G401 (cell line): ENCODE measurements around the gene ALKBH4. TPM values are rescaled to one million over a fixed set of nuclear protein-coding genes. Genes with fewer than 3 reads are reported as not detected.
"Not testable (repeated sequence)": the region's sequence is repeated elsewhere in the genome, so short reads cannot be mapped to it uniquely, and the experiment has no call there.

ENCODE experiments used
- DNase-seq: peaks from one replicate; pipeline ENCODE4 v3.0.0-alpha.2; 2015; ENCODE audit warnings: low spot score
- in situ Hi-C: cut with HindIII; loops from 2 replicates; pipeline ENCODE4 v1.10.0; 2016; ENCODE audit warnings: low sequenced_read_pairs, mixed read lengths
- total RNA-seq: library from RNA; depleted of rRNA; stranded (reverse); fragments of >200 nt; shearing (Covaris generic); gene quantifications from 2 replicates; pipeline ENCODE4 v1.2.3, GENCODE V29; 2014; rRNA removed

The ALKBH4 gene, protein sequence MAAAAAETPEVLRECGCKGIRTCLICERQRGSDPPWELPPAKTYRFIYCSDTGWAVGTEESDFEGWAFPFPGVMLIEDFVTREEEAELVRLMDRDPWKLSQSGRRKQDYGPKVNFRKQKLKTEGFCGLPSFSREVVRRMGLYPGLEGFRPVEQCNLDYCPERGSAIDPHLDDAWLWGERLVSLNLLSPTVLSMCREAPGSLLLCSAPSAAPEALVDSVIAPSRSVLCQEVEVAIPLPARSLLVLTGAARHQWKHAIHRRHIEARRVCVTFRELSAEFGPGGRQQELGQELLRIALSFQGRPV
- 35.9 and 73.3 TPM in 2 replicates for total RNA-seq

DNA sequence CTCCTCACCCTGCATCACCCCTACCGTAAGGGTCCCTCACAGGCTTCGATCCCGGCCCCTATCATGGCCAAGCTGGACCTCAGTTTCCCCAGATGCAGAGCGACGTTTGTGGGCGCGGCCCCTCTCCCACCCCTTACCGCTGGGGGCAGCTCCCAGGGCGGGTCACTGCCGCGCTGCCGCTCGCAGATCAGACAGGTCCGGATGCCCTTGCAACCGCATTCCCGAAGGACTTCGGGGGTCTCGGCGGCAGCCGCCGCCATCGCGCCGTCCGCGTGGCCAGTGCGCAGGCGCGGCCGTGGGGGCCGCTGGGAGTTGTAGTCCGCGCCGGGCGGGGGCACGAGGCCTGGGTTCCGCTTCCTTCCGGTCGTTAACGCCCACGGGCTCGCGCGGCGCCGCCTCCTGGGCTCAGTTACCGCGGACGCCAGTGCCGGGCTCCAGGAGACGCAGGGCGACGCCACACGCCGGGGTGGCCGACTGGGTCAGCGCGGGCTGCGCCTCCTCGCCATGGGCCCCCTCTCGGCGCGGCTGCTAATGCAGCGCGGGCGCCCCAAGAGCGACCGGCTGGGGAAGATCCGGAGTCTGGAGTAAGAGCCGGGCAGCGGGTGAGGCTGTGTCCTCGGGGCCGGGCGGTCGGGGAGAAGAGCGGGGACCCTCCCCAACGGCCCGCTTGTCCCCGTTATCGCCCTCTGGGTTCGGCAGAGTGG is at the start of gene ALKBH4, which contains the start of gene LRWD1:
TSS of gene ALKBH4 (minus strand) at position 287 of the 704 bp plus-strand sequence. CDS start at position 260, 27 bp downstream.
TSS of gene LRWD1 (plus strand) at position 408 of the 704 bp plus-strand sequence. CDS start at position 505, 97 bp downstream.
- in situ Hi-C loops = no loop called here
- DNase-seq = peak; percentile 86

DNA sequence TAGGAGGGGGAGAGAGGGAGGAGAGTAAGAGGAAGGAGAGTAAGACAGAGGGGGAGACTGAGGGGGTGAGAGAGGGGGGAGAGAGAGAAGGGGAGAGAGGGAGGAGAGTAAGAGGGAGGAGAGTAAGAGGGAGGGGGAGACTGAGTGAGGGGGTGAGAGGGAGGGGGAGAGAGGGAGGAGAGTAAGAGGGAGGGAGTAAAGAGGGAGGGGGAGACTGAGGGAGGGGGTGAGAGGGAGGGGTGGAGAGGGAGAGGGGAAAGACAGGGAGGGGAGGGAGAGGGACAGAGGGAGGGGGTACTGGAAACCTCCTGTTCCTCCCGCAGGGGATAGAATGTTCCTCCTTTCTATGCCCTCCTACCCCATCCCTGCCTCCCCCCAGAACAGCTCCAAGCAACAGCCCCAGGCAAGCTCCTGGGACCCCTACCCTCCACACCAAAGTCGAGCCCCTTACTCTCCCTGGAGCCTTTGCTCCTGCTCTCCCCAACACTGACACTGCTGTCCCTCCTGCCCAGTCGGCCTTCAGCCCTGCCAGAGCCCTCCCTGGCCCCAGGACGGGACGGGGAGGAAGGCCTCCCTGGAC is 48.1 kb upstream of the ALKBH4 start:
- in situ Hi-C loops = not testable (repeated sequence)

DNA sequence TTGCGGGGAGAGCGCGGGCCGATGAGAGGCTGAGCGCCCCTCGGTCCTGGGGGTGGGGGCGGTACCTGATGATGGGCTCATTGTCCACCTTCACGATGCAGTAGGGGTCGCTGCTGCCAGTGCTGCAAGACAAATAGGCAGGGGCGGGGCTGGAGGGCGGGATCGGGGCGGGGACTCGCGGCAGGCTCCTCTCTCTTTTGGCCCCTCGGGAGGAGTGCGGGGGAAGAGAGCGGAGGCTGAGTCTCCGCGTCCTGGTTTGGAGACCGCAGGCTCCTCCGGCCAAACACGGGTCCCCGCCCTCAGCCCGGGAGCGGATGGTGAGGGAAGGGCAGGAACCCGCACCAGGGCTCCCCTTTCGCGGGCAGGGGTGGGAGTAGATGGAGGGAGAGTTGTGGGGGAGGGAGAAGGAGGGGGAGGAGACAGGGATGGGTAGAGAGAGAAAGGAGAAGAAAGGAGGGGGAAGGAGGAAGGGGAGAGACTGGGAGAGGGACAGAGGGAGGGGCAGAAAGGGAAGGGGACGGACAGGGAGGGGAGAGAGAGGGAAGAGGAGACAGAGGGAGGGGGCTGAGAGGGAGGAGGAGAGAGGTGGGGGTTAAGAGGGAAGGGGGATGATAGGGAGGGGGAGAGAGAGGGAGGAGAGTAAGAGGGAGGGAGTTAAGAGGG is 47.3 kb upstream of the ALKBH4 start:
- in situ Hi-C loops, DNase-seq: not testable (repeated sequence)

More for the DNA sequence above, 48.1 kb upstream of the ALKBH4 start:
- DNase-seq = peak; percentile 68

DNA sequence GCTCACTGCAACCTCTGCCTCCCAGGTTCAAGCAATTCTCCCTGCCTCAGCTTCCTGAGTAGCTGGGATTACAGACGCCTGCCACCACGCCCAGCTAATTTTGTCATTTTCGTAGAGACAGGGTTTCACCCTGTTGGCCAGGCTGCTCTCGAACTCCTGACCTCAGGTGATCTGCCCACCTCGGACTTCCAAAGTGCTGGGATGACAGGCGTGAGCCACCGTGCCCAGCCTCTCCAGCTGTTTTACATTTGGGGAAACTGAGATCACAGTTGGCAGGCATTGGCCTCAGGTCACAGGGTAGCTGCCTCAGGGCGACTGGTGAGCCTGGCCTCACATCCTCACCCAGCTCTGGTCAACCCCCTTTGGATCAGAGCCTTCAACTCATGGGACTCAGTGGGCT is 45.9 kb upstream of the ALKBH4 start:
- DNase-seq, in situ Hi-C loops: not testable (repeated sequence)

DNA sequence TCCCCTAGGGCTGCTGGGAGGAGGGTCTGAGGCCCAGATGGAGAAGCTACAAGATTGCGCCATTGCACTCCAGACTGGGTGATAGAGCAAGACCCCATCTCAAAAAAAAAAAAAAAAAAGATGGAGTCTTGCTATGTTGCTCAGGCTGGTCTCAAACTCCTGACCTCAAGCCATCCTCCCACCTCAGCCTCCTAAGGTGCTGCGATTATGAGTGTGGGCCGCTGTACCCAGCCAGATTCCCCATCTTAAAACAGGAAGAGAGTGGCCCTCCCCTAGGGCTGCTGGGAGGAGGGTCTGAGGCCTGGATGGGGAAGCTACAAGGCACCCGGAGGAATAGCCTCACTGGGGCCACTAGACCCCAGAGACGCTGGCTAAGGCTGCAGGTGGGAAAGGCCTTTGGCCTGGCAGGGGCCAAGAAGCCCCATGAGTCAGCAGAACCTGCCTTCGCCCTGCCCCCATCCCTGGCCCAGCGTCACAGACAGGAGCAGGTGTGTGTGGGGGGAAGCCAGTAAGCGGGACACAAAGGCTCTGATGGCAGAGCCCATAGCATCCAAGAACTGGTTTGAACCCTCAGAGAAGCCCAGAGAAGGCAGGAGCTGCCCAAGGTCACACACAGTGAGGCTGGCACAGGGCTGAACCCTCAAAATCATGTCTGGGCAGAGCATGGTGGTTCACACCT is 42.9 kb upstream of the ALKBH4 start:
- DNase-seq, in situ Hi-C loops: not testable (repeated sequence)

DNA sequence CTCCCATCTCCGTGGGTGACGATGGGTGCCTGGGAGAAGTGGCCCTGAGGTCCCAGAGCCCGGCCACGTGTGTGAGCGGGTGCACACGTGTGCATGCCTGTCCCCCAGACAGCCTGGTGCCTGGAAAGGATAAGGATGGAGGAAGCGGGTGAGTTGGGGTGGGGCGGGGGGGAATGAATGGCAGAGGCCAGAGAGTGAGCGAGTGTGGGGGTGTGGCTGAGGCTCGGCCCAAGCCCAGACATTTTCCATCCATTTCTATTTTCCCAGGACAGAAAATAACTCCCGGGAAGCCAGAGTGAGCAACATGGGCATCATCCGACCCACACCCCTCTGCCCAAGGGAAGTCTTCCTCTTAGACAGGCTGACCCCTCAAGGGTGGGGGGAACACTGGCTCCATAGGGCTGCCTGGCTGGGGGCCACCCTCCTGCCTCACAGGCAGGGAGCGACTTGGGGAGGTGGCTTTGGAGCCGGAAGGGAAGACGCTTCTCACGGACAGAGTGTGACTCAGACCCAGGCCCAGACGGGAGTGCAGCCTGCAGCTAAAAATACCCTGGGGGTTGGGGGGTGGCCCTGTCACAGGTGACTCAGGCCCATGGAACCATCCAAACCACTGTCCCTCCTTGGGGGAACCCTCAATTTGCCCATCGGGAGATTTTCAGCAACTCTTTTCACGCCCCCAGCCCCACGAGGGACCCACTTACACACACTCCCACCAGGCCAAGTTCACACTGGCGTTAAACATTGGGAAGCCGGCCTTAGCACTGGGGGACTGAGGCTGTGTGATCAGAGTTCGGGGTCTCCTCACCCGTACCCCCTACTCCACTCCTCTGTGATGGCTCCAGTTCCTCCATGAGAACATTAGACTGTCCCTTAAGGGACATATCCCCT is 40.9 kb upstream of the ALKBH4 start:
- in situ Hi-C loops, DNase-seq: not testable (repeated sequence)

DNA sequence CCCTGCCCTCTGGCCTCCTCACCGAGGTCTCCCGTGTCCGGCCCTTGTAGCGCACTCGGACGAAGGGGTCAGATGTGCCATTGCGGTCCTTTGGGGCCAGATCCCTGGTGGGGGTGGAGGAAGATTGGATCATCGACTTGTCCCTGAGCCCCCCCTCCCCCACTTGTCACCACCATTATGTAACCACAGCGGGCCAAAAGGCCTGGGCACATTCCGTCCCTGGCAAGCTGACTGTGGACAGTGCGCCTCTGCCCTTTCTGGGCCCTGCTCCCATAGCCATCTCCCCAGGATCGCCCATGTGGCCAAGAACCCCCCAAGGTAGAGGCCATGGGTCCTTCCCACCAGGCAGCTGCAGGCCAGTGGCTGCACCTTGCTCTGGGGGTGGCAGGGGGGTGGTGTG is 38.5 kb upstream of the ALKBH4 start:
- DNase-seq, in situ Hi-C loops: not testable (repeated sequence)

DNA sequence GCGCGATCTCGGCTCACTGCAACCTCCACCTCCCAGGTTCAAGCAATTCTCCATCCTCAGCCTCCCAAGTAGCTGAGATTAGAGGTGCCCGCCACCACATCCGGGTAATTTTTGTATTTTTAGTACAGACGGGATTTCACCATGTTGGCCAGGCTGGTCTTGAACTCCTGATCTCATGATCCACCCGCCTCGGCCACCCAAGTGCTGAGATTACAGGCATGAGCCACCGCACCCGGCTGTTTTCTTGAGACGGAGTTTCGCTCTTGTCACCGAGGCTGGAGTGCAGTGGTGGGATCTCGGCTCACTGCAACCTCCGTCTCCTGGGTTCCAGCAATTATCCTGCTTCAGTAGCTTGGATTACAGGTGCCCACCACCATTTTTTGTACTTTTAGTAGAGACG is 33.7 kb upstream of the ALKBH4 start:
- DNase-seq, in situ Hi-C loops: not testable (repeated sequence)

DNA sequence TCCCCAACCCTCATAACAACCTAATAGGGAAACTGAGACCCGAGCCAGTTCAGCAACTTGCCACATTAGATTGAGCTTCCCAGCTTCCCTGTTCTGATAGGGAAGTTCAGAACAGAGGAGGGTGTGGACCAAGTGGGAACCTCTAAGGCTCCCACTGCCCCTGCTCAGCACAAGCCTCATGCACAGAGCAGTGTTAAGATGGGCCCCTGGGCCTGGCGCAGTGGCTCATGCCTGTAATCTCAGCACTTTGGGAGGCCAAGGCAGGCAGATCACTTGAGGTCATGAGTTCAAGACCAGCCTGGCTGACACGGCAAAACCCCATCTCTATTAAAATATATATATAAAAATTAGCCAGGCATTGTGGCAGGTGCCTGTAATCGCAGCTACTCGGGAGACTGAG is 32.6 kb upstream of the ALKBH4 start:
- DNase-seq, in situ Hi-C loops: not testable (repeated sequence)

DNA sequence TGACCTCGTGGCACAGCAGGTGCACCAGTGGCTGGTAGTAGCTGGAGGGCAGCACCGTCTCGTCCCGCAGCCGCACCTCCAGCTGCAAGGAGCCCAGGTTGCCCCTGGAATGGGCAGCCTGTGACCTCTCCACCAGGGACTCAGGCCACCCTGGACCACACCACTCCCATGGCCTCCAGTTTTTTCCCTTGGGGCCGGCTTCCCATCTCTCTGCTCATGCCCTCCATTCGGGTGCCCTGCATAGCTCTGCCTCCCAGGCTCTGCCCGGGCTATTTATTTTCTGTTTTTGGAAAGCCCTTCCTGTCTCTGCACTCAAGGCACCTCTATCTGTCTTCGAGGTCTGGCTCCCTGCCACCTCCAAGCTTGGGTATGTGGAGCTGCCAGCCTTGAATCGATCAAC is 32.2 kb upstream of the ALKBH4 start:
- DNase-seq, in situ Hi-C loops: not testable (repeated sequence)

DNA sequence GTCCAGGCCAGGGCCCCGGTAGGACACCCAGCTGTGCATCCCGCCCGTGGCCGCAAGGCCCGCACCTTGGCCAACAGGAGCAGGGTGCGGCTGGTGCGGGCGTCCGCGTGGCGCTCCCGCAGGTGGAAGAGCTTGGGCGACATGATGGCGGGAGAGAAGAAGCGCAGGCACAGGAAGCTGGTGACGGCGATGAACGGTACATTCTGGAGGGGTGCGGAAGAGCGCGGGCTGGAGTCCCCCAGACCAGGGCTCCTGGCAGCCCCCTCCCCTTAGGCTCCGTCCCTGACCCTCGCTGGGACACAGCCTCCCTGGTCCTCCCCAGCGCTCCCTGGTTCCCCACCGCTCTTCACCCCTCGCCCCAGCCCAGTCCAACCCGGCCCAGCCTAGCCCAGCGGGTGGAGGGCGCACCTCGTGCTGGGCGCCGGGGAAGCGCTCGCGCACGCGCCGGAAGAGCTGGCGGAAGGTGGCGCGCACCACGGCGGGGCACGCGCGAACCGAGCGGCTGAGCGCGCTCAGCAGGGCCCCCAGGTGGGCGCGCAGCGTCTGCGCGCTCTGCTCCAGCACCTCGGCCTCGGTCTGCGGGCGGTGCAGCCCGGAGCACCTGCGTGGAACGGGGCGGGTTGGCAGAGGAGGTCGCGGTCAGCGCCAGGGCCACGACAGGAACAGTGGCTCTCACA is 29.9 kb upstream of the ALKBH4 start:
- in situ Hi-C loops, DNase-seq: not testable (repeated sequence)

DNA sequence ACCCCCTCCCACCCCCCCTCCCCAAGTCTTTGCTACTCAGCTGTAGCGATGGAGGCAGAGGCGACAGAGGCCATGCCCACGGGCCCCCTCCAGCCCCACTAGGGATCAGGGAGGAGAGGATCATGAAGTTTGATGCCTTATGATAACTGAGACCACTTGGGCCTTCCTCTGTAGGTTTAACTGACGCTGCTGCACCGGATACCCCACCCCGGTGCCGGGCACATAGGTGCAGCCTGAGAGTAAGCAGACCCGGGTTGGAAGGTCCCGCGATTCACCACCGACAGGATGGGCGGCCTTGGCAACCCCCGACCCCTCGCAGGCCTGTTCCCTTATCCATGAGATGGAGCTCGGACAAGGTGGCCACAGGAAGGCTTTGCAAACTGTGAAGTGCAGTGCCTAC is 29.4 kb upstream of the ALKBH4 start:
- in situ Hi-C loops, DNase-seq: not testable (repeated sequence)

DNA sequence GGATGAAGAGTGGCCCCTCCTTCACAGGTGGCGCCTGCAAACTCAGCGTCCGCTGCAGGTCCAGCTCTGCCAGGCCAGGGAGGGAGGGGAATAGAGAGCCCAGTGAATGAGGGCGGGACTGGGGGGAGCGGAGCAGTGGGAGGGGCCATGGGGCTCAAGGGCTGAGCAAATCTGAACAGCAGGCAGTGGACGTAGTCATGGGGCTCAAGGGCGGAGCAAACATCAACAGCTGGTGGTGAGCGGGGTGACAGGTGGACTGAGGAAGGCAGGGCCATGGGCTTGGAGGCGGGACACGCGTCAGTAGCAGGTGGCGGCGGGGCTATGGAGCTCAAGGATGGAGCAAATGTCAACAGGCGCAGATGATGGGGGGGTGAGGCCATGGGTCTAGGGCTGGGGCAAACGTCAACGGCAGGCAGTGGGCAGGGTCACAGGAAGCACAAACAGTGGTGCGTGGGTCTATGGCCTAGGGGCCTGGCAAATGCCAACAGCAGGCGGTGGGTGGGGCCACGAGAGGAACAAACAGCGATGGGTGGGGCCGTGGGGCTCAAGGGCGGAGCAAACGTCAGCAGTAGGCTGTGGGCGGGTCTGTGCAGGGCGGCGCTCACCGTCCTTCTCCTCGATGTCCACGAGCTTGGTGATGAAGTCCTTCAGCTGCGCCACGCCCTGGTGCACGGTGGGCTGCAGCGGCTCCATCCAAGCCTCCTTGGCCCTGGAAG is 28.7 kb upstream of the ALKBH4 start:
- DNase-seq, in situ Hi-C loops: not testable (repeated sequence)

DNA sequence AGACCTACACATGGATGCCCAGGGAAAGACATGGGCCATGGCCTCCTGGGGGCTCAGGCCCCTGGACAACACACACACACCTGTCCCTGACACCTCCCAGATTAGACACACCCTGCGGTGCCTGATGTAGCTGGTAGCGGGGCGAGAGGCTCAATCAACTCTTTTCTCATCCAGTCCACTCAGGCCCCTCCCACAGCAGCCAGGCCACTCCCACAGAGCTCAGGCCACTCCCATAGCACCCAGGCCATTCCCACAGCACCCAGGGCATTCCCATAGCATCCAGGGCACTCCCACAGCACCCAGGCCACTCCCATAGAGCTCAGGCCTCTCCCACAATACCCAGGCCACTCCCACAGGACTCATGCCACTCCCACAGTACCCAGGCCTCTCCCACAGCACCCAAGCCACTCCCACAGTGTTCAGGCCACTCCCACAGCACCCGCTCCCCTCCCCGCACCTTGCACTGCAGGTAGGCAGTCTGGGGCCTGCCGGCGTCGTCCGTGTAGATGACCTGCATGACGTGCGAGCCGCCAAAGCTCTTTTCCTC is 25.9 kb upstream of the ALKBH4 start:
- in situ Hi-C loops, DNase-seq: not testable (repeated sequence)

DNA sequence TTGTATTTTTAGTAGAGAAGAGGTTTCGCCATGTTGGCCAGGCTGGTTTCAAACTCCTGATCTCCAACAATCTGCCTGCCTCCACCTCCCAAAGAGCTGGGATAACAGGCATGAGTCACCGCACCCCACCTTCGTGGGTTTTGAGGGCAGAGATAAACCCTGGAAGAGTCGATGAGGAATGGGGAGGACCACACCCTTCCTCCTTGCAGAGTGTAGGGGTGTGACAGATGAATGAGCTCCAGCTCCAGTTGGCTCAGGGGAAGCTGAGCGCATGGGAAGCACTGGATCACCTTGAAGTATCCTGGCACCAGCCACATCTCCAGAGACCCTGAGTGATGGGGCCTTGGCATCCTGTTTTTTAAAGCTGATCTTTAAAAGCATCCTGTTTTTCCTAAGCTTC is 19.7 kb upstream of the ALKBH4 start:
- DNase-seq, in situ Hi-C loops: not testable (repeated sequence)

DNA sequence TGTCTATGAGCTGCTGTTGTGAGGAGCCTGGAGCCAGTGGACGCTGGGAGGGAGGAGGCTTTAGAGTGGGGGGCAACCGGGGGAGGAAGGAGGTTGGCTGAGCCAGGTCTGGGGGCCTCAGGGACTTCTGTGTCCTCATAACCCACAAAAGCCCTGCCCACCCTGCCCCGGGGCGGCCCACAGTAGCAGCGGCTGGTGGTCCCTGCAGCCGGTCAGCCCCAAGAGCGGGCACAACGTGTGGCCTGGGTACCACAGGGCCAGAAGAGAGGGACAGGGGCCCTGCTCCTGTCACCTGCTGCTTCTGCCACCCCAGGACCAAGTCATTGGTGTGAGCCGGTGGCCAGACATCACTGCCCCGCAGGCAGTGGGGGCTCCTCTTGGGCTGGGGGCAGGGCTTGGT is 17.3 kb upstream of the ALKBH4 start:
- DNase-seq, in situ Hi-C loops: not testable (repeated sequence)
